Hepatocyte (in vitro differentiated cells): ENCODE data around the gene GLIS2. TPM values are rescaled to one million over a fixed set of nuclear protein-coding genes. Genes with fewer than 3 reads are reported as not detected.

Experiments
- DNase-seq: peaks from one replicate; pipeline ENCODE4 v3.0.0-alpha.2; 2016; ENCODE audit warnings: low spot score
- H2AFZ ChIP-seq: fragments of 200-600 bp; sonication (generic); 2 replicates; pipeline ENCODE4 v1.6.0; 2016; ENCODE audit warnings: antibody characterized with exemption, mild to moderate bottlenecking
- H3K27ac ChIP-seq: fragments of 200-600 bp; sonication (generic); 2 replicates; pipeline ENCODE4 v1.5.1; 2016; ENCODE audit warnings: mild to moderate bottlenecking
- H3K27me3 ChIP-seq: fragments of 200-600 bp; sonication (generic); 2 replicates; pipeline ENCODE4 v1.6.1; 2016
- H3K36me3 ChIP-seq: fragments of 200-600 bp; sonication (generic); replicated peaks from 2 replicates; pipeline ENCODE4 v1.5.1; 2016; ENCODE audit warnings: low read depth; ENCODE audit not compliant: insufficient read depth
- H3K4me1 ChIP-seq: fragments of 200-600 bp; sonication (generic); 2 replicates; pipeline ENCODE4 v1.5.1; 2016; ENCODE audit warnings: mild to moderate bottlenecking, moderate library complexity; ENCODE audit not compliant: insufficient read depth
- H3K4me2 ChIP-seq: fragments of 200-600 bp; sonication (generic); 2 replicates; pipeline ENCODE4 v1.6.0; 2016
- H3K4me3 ChIP-seq: fragments of 200-600 bp; sonication (generic); 2 replicates; pipeline ENCODE4 v1.5.1; 2016; ENCODE audit warnings: mild to moderate bottlenecking
- H3K79me2 ChIP-seq: fragments of 200-600 bp; sonication (generic); 2 replicates; pipeline ENCODE4 v1.6.0; 2017; ENCODE audit warnings: mild to moderate bottlenecking
- H3K9me2 ChIP-seq: fragments of 200-600 bp; sonication (generic); replicated peaks from 2 replicates; pipeline ENCODE4 v1.6.0; 2017; ENCODE audit warnings: mild to moderate bottlenecking; ENCODE audit not compliant: insufficient read depth
- H3K9me3 ChIP-seq: fragments of 200-600 bp; sonication (generic); 2 replicates; pipeline ENCODE4 v1.5.1; 2016; ENCODE audit warnings: low read depth, mild to moderate bottlenecking
- H4K20me1 ChIP-seq: fragments of 200-600 bp; sonication (generic); 2 replicates; pipeline ENCODE4 v1.6.0; 2016; ENCODE audit warnings: mild to moderate bottlenecking; ENCODE audit not compliant: insufficient read depth, poor library complexity, severe bottlenecking
- EZH2 ChIP-seq: fragments of 200-600 bp; sonication (generic); IDR thresholded peaks from 2 replicates; pipeline ENCODE4 v1.6.1; 2016; ENCODE audit warnings: antibody characterized with exemption, mild to moderate bottlenecking, borderline replicate concordance
- EZH2phosphoT487 ChIP-seq: fragments of 200-600 bp; sonication (generic); IDR thresholded peaks from one replicate; pipeline ENCODE4 v1.6.1; 2018; ENCODE audit warnings: antibody characterized with exemption, mild to moderate bottlenecking, low read depth, moderate library complexity; ENCODE audit not compliant: unreplicated experiment, severe bottlenecking
- WGBS: methylation state at CpG from one replicate; pipeline ENCODE4 v1.1.6; 2016; ENCODE audit warnings: low lambda C conversion rate; ENCODE audit errors: missing lambda C conversion rate; 5-methylcytosine and 5-hydroxymethylcytosine counted together
- polyA plus RNA-seq: library from polyadenylated mRNA; unstranded; fragments of >200 nt; fragmentation: Nextera tagmentation; extraction: Ambion mirVana; gene quantifications from 2 replicates; pipeline ENCODE4 v1.2.1, GENCODE V29; 2016
- total RNA-seq: library from RNA; depleted of rRNA; stranded (reverse); fragments of >200 nt; gene quantifications from 2 replicates; pipeline ENCODE4 v1.2.3, GENCODE V29; 2014
- TF ChIP-seq, protein P1 (sequence below): fragments of 200-600 bp; sonication (generic); IDR thresholded peaks from 2 replicates; pipeline ENCODE4 v1.5.1; 2016; ENCODE audit warnings: antibody characterized with exemption, mild to moderate bottlenecking; ENCODE audit not compliant: poor library complexity

GLIS2 gene
- total and polyA plus RNA-seq, 2 experiments from 2014 or later: 3.6 to 11.3 TPM

DNA sequence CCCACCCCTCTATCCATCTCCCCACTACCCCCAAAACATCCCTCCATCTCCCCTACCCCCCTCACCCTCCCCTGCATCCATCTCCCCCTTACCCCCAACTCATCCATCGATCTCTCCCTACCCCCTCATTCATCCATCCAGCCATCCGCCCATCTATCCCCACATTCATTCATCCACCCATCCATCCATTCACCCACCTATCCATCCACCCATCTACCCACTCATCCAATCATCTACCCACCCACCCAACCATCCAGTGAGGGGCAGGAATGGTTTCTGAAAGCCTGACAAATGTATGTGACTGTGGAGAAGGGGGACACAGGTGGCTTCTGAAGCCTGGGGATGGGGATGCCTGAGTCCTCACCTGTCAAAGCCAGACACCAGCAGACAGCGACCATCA is 44.0 kb downstream of the GLIS2 start:
- H3K4me2 ChIP-seq: no peak overlapping the region
- H3K27me3 ChIP-seq: no peaks in the 10 kb centered on the region
- WGBS: 99% methylated on average over 3 of the region's 3 CpGs

DNA sequence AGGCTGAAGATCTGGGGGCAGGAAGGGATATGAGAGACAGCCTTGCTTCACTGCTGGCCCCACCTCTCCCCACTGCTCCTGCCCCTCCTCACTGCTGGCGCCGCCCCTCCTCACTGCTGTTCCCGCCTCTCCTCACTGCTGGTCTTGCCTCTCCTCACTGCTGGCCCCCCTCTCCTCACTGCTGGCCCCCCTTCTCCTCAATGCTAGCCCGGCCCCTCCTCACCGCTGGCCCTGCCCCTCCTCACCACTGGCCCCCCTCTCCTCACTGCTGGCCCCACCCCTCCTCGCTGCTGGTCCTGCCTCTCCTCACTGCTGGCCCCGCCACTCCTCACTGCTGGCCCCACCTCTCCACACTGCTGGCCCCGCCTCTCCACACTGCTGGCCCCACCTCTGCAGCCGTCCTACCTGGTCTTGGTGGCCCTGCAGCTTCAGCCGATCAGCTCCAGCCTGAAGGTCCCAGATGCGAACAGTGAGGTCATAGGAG is 44.7 kb downstream of the GLIS2 start:
- Histone ChIP-seq H3K4me3 (no peak overlapping the region), H3K9me3 (no peaks in the 10 kb centered on the region), H3K36me3 (no peaks in the 10 kb centered on the region), H3K4me1 (no peaks in the 10 kb centered on the region), H4K20me1 (no peaks in the 10 kb centered on the region), H3K9me2 (no peaks in the 10 kb centered on the region), H3K27me3 (no peaks in the 10 kb centered on the region), H3K27ac (no peak overlapping the region), H3K79me2 (no peaks in the 10 kb centered on the region), H3K4me2 (no peak overlapping the region), H2AFZ (no peak overlapping the region)
- TF ChIP-seq, protein P1, sequence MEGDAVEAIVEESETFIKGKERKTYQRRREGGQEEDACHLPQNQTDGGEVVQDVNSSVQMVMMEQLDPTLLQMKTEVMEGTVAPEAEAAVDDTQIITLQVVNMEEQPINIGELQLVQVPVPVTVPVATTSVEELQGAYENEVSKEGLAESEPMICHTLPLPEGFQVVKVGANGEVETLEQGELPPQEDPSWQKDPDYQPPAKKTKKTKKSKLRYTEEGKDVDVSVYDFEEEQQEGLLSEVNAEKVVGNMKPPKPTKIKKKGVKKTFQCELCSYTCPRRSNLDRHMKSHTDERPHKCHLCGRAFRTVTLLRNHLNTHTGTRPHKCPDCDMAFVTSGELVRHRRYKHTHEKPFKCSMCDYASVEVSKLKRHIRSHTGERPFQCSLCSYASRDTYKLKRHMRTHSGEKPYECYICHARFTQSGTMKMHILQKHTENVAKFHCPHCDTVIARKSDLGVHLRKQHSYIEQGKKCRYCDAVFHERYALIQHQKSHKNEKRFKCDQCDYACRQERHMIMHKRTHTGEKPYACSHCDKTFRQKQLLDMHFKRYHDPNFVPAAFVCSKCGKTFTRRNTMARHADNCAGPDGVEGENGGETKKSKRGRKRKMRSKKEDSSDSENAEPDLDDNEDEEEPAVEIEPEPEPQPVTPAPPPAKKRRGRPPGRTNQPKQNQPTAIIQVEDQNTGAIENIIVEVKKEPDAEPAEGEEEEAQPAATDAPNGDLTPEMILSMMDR: no peak
- no peak for TF ChIP-seq EZH2phosphoT487
- no peak for TF ChIP-seq EZH2
- WGBS: 74% methylated on average over 5 of the region's 11 CpGs
- DNase-seq: no peak

More for the DNA sequence above, 44.0 kb downstream of the GLIS2 start:
- Histone ChIP-seq H2AFZ (no peak overlapping the region), H3K27ac (no peak overlapping the region), H3K4me3 (no peak overlapping the region), H3K9me2 (no peaks in the 10 kb centered on the region), H4K20me1 (no peaks in the 10 kb centered on the region), H3K36me3 (no peaks in the 10 kb centered on the region), H3K4me1 (no peaks in the 10 kb centered on the region), H3K9me3 (no peaks in the 10 kb centered on the region), H3K79me2 (no peaks in the 10 kb centered on the region)
- no peak for TF ChIP-seq EZH2
- TF ChIP-seq EZH2phosphoT487: no peak
- TF ChIP-seq, protein P1: no peak
- no peak for DNase-seq

DNA sequence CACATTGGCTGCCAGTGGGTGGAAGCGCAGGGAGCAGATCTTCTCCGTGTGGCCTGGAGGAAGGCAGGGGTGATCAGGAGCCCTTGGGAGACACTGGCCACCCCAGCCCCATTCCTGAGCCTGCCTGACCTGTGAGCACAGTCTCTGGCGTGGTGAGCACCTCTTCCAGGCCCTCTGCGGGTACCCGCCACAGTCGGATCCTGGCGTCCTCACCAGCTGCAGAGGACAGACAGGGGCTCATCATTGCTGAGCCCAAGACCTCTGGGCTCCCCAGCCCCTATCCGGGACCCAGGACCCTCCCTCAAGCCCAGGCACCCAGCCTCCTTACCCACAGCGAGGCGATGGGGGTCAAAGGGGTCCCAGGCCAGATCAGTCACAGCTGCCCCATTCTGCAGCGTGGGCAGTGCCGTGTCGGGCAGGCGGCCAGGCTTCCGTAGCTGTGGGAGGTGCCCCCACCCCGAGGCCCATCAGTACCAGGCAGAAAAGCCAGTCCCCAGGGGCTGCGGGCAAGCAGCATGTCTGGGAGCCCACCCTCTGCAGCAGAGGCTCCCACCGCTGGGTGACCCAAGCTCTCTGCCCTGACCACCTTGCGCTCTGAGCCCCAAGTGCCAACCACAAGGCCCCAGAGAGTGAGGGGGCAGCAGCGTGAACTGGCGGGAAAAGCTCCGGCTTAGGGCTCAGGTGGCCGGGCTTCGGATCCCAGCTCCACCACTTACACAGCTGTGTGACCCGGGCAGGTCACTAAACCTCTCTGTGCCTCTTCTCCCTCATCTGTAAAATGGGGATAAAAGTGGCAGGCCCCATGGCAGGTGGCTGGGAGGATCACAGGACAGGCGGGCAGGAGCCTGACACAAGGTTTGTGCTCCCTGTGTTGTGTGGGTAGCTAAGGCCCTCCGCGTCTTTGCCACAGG is 45.4 kb downstream of the GLIS2 start:
- no peaks in the 10 kb centered on the region for H3K36me3 ChIP-seq
- no peaks in the 10 kb centered on the region for H4K20me1 ChIP-seq
- H3K9me2 ChIP-seq: no peaks in the 10 kb centered on the region
- no peaks in the 10 kb centered on the region for H3K4me1 ChIP-seq
- H3K27me3 ChIP-seq: no peaks in the 10 kb centered on the region
- no peak overlapping the region for H2AFZ ChIP-seq
- no peaks in the 10 kb centered on the region for H3K79me2 ChIP-seq
- no peak overlapping the region for H3K27ac ChIP-seq
- no peak for DNase-seq
- TF ChIP-seq EZH2 (no peak), EZH2phosphoT487 (no peak)
- TF ChIP-seq, protein P1: no peak
- no peak overlapping the region for H3K4me2 ChIP-seq
- WGBS: 97% methylated on average over 28 of the region's 28 CpGs
- no peaks in the 10 kb centered on the region for H3K9me3 ChIP-seq
- no peak overlapping the region for H3K4me3 ChIP-seq
